ENCODE data around the gene CRTC1. TPM values are rescaled to one million over a fixed set of nuclear protein-coding genes. Genes with fewer than 3 reads are reported as not detected.
A peak's percentile ranks its signal among the peaks of the same experiment; 100 is the strongest.
"Not testable (repeated sequence)": the region's sequence is repeated elsewhere in the genome, so short reads cannot be mapped to it uniquely, and the experiment has no call there.

The CRTC1 gene
- total RNA-seq, 1 experiment from 2014 or later: 2.2 TPM

DNA sequence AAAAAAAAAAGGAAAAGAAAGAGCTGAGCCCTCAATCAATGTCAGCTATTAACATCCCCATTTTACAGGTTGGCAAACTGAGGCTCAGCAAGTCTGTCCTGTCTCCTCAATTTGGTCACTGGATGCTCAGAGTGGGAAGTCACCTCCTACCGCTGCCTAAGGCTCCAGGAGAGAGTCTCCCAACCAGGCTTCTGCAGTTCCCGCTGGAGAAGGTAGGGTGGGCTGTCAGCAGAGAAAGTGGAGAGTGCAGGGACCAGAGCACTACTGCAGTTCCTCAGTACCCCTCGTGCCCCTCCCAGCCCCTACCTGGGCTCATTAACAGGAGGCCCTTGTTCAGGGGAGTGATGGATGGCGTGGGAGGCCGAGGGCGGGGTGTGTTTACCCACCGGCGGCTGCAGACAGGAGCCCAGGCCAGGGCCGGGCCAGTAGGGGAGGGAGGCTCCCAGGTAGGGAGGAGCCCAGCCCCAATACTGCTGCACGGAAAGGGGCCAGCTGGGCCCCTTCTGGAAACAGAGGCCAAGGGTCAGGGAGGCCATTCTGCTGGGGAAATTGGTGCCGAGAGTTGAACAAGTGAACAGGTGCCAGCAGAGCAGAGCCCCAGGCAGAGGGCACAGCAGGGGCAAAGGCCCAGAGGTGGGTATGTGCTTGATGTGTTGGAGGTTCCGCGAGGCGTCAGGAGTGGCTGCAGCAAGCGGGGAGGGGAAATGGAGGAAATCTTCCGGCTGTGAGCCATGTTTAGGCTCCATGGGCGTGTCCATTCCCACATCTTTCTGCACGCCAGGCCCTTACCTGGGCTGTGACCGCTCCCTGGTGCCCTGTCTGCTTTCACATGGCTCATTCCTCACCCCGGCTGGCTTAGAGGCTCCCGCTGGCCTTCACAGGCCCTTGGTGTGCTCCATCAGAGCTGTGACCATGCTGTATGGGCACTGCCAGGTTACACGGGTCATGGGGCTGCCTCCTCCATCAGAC, 115.2 kb downstream of the CRTC1 start:
- no peak for DNase-seq (ENCODE audit: low read depth)

DNA sequence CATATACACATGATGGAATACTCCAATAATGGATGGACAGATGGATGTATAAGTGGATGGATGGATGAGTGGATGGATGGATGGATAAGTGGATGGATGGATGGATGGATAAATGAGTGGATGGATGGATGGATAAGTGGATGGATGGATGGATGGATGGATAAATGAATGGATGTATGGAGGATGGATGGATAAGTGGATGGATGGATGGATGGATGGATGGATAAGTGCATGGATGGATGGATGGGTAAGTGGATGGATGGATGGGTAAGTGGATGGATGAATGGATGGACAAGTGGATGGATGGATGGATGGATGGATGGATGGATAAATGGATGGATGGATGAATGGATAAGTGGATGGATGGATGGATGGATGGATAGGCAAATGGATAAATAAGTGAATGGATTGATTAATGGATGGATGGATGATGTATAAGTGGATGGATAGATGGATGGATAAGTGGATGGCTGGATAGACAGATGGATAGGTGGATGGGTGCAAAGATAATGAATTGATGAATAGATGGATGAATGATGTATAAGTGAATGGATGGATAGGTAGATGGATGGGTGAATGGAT, 116.0 kb downstream of the CRTC1 start:
- DNase-seq (ENCODE audit: low read depth): no peak

DNA sequence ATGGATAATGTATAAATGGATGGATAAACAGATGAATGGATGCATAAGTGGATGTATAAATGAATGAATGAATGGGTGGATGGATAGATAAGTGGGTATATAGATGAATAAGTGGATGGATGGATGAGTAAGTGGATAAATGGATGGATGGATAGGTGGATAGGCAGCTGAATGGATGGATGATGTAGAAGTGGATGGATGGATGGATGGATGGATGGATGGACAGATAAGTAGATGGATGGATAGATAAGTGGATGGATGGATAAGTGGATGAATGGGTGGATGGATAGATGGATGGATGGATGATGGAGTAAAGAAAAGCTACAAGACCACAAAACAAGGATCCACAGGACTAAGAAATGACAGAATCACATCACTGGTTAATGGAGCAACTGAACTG, 116.6 kb downstream of the CRTC1 start:
- no peak for DNase-seq (ENCODE audit: low read depth)

DNA sequence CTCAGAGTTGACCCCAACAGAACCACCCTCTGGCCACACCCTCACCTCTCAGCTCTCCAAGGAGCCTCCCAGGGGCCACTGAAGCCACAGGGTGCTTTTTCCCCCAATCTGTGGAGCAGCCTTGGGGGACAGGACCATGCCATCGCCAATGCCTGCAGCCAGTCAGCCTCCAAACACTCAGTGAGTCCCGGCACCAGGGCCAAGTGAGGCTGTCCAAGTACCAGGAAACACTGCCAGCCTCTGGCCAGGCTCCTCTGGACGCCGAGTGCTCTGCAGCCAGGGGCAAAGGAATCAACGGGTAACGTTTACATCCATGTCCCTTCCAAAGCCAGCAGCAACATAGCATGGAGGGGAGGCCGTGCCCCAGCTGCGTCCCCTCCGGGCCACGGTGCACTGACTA, 117.2 kb downstream of the CRTC1 start:
- no peak for DNase-seq (ENCODE audit: low read depth)

DNA sequence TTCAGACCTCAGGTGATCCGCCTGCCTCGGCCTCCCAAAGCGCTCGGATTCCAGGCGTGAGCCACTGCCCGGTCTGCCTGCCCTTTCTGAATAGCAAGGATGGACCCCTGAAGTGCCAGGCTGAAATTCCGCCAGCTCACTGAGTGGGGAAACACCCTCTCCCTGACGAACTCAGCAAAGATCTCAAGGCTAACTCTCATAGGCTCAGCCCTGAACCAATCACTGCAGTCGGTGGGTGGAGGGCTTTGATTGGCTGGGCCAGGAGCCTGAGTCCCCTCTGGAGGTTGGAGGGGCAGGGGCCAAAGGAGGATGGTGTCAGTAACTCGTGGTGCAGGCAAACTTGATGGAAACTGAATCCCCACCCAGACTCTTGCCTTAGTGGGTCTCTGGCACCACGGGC, 118.9 kb downstream of the CRTC1 start:
- DNase-seq (ENCODE audit: low read depth): no peak

DNA sequence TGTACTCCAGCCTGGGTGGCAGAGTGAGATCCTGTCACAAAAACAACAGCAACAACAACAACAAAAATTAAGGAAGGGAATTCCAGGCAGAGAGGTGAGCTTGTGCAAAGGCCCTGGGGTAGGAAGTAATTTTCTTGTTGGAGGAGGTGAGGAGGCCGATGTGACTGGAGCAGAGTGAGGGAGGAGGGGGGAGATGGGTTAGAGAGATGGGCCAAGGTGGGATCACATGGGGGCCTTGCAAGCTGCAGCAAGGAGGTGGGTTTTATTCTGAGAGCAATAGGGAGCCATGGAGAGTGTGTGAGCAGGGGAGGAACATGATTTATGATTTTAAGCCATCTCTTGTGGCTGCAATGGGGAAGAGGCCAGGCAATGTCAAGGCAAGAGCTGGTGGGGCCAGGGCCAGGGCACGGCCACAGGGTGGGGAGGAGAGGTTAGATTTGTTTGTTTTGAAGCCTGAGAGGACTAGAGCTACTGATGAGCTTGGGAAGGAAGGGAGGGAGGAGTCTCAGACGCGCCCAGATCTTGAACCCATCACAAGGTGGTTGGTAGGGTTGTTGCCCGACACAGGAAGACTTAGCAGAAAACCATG, 120.2 kb downstream of the CRTC1 start:
- no peak for DNase-seq (ENCODE audit: low read depth)

DNA sequence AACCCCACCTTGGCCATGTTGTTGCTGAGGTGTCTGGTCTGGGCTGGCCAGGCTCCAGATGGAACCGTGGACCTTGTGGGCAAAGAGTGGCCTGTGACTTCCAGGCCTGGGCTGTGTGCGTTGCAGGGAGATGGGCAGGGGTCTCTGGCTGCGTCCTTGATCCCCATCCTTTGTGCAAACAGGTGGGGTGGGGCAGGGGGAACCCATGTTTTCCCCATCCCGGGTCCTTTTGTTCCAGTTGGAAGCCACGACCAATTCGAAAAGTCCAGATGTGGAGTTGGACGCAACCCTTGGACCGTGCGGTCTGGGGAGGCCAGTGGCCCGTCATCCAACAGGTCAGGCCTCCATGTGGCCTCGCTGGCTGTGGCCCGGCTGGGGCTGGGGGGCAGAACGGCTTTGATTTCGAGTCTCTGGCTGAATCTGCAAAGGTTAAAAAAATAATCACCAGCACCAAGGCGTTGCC, 120.7 kb downstream of the CRTC1 start:
- no peak for DNase-seq (ENCODE audit: low read depth)

DNA sequence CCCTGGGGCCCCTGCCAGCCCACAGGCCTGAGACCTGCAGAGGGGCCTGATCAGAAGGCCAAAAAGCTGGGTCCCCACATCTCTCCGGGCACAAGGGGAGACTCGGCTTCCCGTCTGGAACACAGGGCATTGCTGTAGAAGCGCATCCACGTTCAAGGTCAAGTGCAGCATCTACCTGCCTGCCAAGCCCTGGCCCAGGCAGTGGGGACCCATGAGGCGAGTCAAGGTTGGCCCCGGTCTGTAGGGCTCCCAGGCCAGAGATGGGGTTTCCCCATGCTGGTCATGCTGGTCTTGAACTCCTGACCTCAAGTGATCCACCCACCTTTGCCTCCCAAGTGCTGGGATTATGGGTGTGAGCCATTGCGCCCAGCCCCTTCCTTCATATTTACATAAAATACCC, 121.2 kb downstream of the CRTC1 start:
- DNase-seq (ENCODE audit: low read depth): no peak

DNA sequence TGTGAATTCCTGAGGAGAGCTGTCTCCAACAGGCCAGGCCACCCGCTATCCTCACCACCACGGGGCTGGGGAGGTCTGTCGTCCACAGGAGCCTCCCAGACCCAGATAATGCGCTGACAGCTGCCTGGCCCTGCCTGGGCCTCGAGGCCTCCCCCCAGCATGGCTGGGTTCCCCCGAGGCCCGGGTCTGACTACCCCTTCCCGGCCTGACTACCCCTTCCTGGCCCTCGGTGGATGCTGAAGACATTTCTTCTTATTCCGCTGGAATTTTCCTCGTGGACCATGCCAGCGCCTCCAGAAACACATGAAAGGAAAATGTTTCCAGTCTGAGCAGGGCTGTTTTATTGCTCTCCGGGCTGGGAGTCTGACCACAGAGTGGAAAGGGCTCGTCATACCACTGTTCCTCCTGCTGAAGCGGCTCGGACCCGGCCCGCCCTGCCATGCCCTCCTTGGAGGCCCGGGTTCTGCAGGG, 124.4 kb downstream of the CRTC1 start:
- no peak for DNase-seq (ENCODE audit: low read depth)

DNA sequence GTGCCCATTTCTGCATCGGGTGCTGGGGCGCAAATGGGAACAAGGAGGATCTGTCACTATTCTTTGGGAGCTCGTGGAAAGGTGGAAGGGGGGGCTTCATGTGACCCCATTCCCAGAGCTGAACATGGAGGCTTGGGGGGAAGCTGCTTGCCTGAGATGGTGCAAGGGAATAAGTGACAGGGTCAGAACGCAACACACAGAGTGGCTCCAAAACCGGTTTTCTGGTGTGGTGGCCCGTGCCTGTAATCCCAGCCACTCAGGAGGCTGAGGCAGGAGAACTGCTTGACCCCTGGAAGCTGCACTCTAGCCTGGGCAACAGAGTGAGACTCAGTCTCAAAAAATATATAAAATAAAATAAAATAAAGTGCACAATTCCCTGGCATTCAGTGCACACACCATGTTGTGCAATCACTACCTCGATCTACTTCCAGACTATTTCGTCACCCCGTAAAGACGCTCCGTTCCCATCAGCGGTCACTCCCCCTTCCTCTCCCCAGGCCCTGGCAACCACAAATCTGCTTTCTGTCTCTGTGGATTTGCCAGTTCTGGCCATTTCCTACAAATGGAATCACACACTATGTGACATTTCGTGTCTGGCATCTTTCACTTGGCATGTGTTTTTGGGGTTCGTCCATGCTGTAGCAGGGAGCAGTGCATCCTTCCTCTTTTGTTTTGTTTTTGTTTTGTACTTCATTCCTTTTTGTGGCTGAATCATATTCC, 125.8 kb downstream of the CRTC1 start:
- DNase-seq (ENCODE audit: low read depth): peak; percentile 69

DNA sequence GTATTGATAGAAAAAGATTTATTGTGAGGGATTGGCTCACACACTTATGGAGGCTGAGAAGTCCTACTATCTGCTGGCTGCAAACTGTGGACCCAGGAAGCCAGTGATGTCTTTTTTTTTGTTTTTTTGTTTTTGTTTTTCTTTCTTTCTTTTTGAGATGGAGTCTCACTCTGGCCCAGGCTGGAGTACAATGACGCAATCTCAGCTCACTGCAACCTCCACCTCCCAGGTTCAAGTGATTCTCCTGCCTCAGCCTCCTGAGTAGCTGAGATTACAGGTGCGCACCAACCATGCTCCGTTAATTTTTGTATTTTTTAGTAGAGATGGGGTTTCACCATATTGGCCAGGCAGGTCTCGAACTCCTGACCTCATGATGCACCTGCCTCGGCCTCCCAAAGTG, 128.2 kb downstream of the CRTC1 start:
- DNase-seq (ENCODE audit: low read depth): not testable (repeated sequence)

DNA sequence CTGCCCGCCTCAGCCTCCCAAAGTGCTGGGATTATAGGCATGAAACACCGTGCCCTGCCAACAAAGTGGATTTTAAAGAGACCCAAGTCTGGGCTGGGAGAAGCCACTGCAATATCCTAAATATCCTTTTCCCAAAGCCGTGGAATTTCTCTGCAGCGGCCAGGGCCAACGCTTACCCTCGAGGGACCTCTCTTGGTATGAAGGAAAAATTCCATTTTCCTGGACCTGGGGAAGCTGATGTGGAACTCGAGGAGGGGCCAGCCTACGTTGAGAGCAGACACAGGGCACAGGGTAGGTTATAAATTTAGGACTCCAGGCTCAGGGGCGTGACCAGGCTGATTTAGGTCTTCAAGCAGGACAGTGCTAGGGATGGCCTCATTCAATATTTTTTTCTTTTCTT, 130.6 kb downstream of the CRTC1 start:
- peak; percentile 38 for DNase-seq (ENCODE audit: low read depth)

DNA sequence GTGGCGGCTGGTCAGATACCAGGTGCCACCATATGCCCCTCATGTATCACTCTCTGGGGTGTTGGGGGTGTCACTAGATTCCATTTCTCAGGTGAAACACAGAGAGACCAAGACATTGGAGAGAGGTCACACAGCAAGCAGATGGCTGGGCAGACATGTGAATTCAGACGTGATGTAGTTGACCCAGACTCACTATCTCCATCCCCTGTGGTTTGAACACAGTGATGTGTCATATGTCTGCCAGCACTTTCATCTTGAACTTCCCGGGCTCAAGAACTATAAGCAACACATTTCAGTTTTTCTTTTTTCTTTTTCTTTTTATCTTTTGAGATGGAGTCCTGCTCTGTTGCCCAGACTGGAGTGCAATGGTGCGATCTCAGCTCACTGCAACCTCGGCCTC, 132.2 kb downstream of the CRTC1 start:
- DNase-seq (ENCODE audit: low read depth): peak; percentile 35

DNA sequence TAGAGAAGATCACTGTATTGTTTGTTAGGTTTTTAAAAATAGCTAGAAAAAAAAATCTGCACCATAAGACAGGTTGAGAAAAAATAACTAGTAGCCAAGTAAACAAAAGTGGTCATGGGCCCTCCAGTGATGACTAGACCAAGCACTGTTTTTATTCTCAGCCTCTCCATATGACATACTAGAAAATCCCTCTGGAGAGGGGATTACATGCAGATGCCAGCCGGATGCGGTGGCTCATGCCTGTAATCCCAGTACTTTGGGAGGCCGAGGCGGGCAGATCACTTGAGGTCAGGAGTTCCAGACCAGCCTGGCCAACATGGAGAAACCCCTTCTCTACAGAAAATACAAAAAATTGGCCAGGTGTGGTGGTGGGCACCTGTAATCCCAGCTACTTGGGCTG, 133.2 kb downstream of the CRTC1 start:
- not testable (repeated sequence) for DNase-seq (ENCODE audit: low read depth)

DNA sequence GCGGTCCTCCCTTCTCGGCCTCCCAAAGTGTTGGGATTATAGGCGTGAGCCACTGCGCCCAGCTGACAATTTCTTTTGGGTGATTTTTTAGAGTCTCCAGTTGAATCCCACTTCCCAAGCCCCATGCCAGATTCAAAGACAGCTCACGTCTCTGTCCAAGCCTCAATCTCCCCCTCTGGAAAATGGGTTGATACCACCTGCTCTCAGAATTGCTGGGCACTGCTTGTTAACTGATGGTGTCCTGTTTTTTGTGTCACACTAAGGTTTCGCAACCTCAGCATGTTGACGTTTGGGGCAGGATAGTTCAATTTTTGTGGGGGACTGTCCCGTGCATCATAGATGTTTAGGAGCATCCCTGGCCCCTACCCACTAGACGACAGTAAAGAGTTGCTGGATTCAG, 134.1 kb downstream of the CRTC1 start:
- DNase-seq (ENCODE audit: low read depth): no peak

DNA sequence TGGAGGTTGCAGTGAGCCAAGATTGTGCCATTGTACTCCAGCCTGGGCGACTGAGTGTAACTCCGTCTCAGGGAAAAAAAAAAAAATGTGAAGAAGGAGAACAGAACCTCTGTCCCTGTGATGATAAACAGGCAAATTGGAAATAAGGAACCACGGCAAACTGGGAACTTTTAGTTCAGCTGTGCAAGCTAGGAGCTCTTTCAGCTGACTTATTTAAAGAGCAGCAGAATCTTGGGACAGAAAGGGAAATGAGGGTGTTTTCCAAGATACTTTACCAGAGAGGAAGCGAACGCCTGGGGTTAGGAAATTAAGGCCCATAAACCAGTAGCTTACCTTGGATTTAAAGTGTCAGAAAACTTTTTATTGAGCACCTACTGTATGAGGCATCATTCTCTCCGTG, 145.3 kb downstream of the CRTC1 start:
- DNase-seq (ENCODE audit: low read depth): no peak

DNA sequence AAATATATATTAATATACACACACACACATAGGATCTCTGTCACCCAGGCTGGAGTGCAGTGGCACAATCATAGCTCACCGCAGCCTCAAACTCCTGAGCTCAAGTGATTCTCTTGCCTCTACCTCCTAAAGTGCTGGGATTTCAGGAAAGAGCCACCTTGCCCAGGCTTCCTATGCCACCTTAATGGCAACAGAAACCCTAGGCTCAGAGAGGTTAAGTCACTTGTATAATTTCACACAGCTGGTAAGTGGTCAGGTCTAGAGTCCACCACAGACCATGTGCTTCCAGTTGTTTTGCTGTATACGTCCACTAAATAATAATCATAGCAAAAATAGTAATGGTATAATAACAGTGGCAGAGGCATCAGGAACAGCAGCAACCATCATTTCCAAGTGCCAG, 147.0 kb downstream of the CRTC1 start:
- no peak for DNase-seq (ENCODE audit: low read depth)

DNA sequence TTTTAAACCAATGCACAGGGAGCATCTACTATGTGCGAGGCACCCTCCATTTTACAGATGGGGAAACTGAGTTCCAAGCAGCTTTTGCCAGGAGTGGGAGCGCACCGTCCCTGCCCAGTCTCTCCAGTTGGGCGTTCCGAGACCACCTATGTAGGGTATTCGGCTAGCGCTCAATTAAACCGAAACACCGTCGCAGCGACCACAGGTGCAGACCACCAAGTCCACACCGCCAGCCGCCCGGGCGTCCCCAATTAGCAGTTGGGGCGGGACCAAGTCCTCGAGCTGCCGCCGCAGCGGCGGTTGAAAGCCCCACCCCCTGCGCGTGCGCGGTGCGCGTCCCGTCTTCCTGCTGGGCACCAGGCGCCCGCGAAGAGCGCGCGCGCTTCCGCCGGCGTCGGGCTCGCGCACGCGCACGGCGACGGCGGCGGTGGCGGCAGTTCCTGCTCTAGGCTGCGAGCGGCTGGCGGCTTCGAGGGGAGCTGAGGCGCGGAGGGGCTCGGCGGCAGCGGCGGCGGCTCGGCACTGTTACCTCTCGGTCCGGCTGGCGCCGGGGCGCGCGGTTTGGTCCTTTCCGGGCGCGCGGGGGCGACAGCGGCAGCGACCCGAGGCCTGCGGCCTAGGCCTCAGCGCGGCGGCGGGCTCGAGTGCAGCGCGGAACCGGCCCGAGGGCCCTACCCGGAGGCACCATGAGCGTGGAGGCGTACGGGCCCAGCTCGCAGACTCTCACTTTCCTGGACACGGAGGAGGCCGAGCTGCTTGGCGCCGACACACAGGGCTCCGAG, 148.2 kb downstream of the CRTC1 start, which contains the start of gene UPF1:
TSS of gene UPF1 (plus strand) at position 436 of the 782 bp plus-strand sequence. CDS start at position 687, 251 bp downstream.
- peak; percentile 91 for DNase-seq (ENCODE audit: low read depth)
